Lower leg skin (tissue), 4 donors: ENCODE measurements around the gene KCNH3. TPM values are rescaled to one million over a fixed set of nuclear protein-coding genes. Genes with fewer than 3 reads are reported as not detected.
A peak's percentile ranks its signal among the peaks of the same experiment; 100 is the strongest.
"Not testable (repeated sequence)": the region's sequence is repeated elsewhere in the genome, so short reads cannot be mapped to it uniquely, and the experiment has no call there.

Experiments
- DNase-seq, 2 donors: peaks; one replicate each; pipeline ENCODE4 v3.0.0-alpha.2; 2019; ENCODE audit warnings: low spot score in 2 of 2
- H3K4me3 ChIP-seq: fragments of 200-600 bp; sonication (generic); 2 replicates; pipeline ENCODE4 v1.5.1; 2017; ENCODE audit warnings: mild to moderate bottlenecking, low read depth; ENCODE audit not compliant: poor library complexity, severe bottlenecking
- POLR2A ChIP-seq, 2 donors: fragments of 450-650 bp; IDR thresholded peaks; one replicate each; pipeline ENCODE4 v1.6.1; 2016 to 2017; ENCODE audit warnings: antibody characterized with exemption in 2 of 2, mild to moderate bottlenecking in 1 of 2, moderate library complexity in 1 of 2
- WGBS, 2 donors: methylation state at CpG; one replicate each; pipeline ENCODE4 v1.1.5; 2018; 5-methylcytosine and 5-hydroxymethylcytosine counted together
- intact Hi-C: fragments of 100-400 bp; cut with DNase I; formaldehyde crosslinking; loops from one replicate; pipeline ENCODE4 v1.15.0; 2023; ENCODE audit warnings: low total_unique reads
- total RNA-seq, 4 donors: library from RNA; depleted of rRNA; stranded (reverse); fragments of >200 nt; gene quantifications; one replicate each; pipeline ENCODE4 v1.1.0, GENCODE V29; 2016
- TF ChIP-seq, protein P1 (sequence below), 3 donors: fragments of 450-650 bp; IDR thresholded peaks; one replicate each; pipeline ENCODE4 v1.5.1; 2016; ENCODE audit warnings: antibody characterized with exemption in 3 of 3, mild to moderate bottlenecking in 3 of 3, moderate library complexity in 2 of 3

KCNH3 gene
- total RNA-seq, 4 donors from 2014 or later, result 0.17 to 1.1 TPM; not detected in 2

DNA sequence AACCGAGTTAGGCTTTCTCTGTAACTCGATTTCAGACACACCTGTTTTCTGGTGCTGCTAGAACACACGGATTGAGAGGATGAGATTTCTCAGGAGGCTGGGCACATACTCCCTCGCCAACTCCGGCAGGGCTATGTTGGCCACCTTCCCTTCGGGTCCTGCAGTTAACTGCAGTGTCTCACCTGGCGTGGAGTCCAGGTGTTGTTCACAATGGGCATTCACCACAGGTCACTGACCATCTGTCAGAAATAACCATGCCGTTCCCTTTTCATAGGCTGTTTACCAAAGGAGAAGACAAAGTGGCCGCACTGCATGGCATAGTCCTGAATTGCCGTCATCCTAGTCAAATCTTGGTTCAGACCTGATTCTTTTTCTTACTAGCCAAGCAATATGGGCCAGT, 5.5 kb upstream of the KCNH3 start:
- TF ChIP-seq POLR2A (IDR thresholded peaks at IDR 0.05), result no peak
- H3K4me3 ChIP-seq, result no peak overlapping the region
- peak in 1 of 2 donors; percentile 40 for DNase-seq
- intact Hi-C loops, result no loop called here
- WGBS, 2 donors, result 79 to 80% methylated on average over 10 of the region's 10 CpGs

DNA sequence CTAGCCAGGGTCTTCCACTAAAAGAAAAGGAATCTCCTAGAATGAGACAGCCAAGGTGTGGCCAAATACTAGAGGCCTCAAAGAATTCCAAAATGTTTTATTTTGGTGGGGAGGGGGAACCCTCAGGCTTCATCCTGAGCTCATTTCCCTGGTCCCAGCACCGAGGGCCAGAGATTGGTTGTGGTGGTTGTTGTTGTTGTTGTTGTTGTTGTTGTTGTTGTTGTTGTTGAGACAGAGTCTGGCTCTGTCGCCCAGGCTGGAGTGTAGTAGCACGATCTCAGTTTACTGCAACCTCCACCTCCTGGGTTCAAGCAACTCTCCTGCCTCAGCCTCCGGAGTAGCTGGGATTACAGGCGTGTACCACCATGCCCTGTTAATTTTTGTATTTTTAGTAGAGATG, 4.7 kb upstream of the KCNH3 start:
- DNase-seq, result peak in 1 of 2 donors; percentile 65
- 92 to 95% methylated on average over 5 of the region's 5 CpGs for WGBS, 2 donors
- H3K4me3 ChIP-seq, intact Hi-C loops: not testable (repeated sequence)

DNA sequence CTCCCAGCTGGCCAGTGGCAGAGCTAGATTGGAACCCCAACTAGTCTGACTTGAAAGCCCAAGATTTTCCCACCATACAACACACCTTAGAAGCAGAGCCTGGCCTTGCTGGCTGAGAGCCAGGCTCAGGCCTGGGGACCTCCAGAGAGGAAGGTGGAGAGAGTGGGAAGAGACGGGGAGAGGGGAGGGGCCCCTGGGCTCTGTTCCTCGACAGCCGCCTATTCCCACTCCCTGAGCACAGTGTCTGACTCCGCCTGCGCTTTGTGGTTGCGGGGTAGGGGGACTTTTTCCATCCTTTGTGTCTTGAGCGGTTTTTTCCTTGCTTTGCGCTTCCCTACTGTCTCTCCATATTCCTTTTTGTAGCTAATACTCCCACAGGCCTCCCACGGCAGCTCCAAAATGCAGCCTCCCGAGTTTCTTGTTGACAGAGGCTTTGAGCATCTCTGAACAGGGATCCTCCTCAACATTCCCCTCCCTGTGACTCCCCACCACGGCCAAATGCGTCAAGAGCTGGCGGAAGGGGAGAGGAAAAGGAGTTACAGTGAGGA, 4.0 kb upstream of the KCNH3 start:
- no peak overlapping the region for H3K4me3 ChIP-seq
- whole genome bisulfite sequencing, 2 donors, result 75 to 80% methylated on average over 13 of the region's 13 CpGs
- DNase-seq, result peak in 1 of 2 donors; percentile 67
- intact Hi-C loops, result no loop called here
- no peak for TF ChIP-seq POLR2A (IDR thresholded peaks at IDR 0.05)
- TF ChIP-seq, protein P1, sequence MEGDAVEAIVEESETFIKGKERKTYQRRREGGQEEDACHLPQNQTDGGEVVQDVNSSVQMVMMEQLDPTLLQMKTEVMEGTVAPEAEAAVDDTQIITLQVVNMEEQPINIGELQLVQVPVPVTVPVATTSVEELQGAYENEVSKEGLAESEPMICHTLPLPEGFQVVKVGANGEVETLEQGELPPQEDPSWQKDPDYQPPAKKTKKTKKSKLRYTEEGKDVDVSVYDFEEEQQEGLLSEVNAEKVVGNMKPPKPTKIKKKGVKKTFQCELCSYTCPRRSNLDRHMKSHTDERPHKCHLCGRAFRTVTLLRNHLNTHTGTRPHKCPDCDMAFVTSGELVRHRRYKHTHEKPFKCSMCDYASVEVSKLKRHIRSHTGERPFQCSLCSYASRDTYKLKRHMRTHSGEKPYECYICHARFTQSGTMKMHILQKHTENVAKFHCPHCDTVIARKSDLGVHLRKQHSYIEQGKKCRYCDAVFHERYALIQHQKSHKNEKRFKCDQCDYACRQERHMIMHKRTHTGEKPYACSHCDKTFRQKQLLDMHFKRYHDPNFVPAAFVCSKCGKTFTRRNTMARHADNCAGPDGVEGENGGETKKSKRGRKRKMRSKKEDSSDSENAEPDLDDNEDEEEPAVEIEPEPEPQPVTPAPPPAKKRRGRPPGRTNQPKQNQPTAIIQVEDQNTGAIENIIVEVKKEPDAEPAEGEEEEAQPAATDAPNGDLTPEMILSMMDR (IDR thresholded peaks at IDR 0.05), result no peak

DNA sequence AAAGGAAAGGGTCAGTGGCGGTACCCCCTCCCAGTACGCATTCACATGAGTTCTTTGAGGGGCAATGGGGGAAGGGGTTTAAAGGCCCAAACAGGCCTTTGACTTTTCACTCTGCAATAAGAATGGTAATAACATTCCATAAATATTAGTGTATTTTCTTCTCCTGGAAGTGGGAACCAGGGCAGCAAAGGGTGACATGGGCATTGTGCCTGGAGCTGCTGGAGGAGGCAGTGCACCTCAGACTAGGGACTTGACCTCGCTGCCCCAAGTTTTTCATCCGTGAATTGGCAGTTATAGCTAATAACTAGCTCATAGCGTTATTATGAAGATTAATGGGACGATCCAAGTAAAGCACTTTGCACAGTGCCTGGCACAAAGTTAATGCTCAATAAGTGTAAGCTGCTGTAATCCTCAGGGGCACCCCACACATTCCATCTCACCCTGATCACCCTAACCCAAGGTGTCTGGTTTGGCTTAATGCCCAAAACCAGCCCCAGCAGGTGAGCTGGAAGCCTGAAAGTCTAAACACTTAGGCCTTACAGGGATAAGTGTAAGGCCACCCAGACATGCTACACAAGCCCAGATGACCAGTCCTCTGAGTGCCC, 2.8 kb upstream of the KCNH3 start:
- TF ChIP-seq POLR2A (IDR thresholded peaks at IDR 0.05), result no peak
- TF ChIP-seq, protein P1 (IDR thresholded peaks at IDR 0.05), result no peak
- peak in 1 of 2 donors; percentile 61 for DNase-seq
- intact Hi-C loops, result no loop called here
- WGBS, 2 donors, result 83 to 85% methylated on average over 6 of the region's 6 CpGs
- no peak overlapping the region for H3K4me3 ChIP-seq

DNA sequence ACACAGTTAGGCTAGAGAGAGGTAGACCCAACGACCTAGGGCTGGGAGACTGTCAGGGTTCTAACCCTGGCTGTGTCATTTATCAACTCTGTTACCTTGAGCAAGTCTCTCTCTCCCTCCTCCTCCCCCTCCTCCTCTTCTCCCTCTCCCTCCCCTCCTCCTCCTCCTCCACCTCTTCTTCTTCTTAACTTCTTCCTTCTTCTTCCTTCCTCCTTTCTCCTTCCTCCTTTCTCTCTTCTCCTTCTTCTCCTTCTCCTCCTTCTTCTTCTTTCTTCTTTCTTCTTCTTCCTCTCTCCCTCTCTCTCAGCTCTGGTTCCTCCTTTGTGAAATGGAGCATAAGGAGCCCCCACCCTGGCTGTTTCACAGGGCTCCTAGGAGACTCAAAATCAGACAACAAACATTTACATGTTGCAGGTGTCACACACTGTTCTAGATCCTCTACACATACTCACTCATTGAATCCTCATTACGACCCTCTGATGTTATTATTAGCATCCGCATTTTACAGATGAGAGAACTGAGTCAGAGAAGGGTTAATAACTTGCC, 2.2 kb upstream of the KCNH3 start:
- WGBS, 2 donors, result 44 to 64% methylated on average over 3 of the region's 3 CpGs
- intact Hi-C loops, result no loop called here

DNA sequence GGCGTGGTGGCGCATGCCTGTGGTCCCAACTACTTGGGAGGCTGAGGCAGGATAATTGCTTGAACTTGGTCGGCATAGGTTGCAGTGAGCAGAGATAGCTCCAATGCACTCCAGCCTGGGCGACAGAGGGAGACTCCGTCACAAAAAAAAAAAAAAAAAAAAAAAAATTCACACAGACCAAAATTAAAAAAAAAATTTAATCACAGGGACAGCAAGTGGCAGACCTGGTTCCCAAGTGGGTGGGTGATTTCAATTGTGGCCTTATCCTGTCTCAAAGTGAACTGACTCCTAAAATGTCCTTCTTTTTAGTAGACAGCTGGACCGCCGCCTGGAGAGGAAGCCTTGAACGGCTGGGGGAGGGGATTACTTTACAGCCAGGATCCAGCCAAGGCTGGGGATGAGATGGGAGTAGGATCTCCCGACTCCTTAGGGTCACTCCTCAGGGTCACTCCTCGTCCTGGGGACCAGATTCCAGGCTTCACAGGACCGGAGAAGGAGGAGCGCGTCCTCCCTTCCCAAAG, 1.5 kb upstream of the KCNH3 start:
- H3K4me3 ChIP-seq, result peak overlapping the region; percentile 22
- peak in 1 of 2 donors; percentile 37 for DNase-seq
- 24 to 25% methylated on average over 10 to 12 of the region's 13 CpGs for WGBS, 2 donors
- intact Hi-C loops, result no loop called here
- TF ChIP-seq, protein P1 (IDR thresholded peaks at IDR 0.05), result no peak
- no peak for TF ChIP-seq POLR2A (IDR thresholded peaks at IDR 0.05)

More for the DNA sequence above, 2.2 kb upstream of the KCNH3 start:
- no peak for DNase-seq
- TF ChIP-seq POLR2A (IDR thresholded peaks at IDR 0.05), result no peak
- H3K4me3 ChIP-seq, result no peak overlapping the region

DNA sequence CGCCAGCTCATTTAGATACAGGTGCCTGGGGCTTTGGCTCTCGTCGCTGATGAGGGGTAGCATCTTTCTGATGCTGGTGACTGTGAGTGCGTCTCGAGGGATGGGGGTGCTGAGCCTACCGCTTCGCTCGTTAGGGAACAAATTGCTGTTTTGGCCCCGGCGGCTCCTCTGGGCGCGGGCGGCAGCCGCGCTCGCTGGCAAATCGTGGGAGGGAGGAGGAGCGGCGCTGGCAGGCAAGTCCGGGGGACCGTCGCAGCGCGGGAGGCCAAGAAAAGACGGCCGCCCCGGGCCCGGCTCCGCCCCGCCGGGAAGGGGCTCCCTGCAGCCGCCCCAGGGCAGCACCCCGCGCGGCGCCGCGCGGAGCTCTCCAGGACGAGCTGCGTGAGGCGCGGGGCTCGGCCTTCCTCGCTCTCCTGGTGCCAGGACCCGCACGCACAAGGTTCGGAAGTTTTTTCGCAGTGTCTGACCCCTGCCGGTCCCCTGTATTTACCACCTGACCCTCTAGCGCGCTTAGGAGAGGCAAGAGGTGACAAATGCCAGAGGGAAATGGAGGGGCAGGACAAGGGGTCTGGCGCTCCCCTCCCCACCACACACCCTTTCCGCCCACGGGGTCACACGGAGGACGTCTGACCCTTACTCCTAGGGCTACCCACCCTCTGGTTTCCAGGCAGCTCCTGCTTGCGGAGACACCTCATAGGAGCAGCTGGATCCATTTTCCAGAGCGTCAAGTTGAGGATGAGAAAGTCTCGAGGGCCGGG, 899 bp upstream of the KCNH3 start:
- intact Hi-C loops, result no loop called here
- TF ChIP-seq, protein P1 (IDR thresholded peaks at IDR 0.05), result no peak
- no peak for TF ChIP-seq POLR2A (IDR thresholded peaks at IDR 0.05)
- DNase-seq, result peak in 1 of 2 donors; percentile 80
- WGBS, 2 donors, result 0 to 1% methylated on average over 19 to 21 of the region's 61 CpGs
- peak overlapping the region; percentile 22 for H3K4me3 ChIP-seq
